HG02759 (cell line): ENCODE results near the gene ACOT8.
"Not testable (repeated sequence)": the region's sequence is repeated elsewhere in the genome, so short reads cannot be mapped to it uniquely, and the experiment has no call there.

ENCODE experiments used
- ATAC-seq: cut with Tn5 transposase; IDR thresholded peaks from one replicate; pipeline ENCODE4 v1.9.1; 2021; ENCODE audit warnings: mild to moderate bottlenecking, moderate library complexity; ENCODE audit not compliant: unreplicated experiment

Gene ACOT8

DNA sequence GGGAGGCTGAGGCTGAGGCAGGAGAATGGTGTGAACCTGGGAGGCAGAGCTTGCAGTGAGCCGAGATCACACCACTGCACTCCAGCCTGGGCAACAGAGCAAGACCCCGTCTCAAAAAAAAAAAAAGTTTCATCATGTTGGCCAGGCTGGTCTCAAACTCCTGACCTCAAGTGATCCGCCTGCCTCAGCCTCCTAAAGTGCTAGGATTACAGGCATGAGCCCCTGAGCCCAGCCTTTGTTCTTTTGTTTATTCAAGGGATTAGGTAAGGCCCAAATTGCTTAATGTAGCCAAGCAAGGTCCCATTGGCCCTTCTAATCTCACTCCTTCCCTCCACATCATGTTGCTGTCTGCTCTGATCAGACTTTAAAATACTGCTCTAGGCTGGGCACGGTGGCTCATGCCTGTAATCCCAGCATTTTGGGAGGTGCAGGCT is 27.5 kb downstream of the ACOT8 start:
- ATAC-seq: not testable (repeated sequence)

DNA sequence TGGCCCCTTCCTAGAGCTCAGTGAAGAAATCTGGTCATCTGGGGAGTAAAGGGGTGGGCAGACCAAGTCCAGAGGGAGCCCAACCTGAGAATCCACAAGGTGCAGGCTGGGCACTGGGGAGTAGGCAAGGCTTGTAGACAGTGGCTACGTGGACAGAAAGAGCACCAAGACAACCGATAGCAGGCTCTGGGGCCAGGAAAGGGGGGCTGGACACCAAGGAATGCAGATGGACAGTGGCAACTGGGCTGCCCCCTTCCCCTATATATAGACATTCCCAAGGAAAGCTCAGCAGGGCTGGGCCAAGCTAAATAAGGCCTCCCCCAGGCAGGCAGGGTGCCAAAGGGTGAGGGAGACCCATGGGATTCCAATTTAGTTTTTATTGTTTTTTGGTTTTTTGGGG is 28.6 kb downstream of the ACOT8 start:
- ATAC-seq: no peak

GRCh38 chr20:45827712-45828111 is 29.5 kb downstream of the ACOT8 start:
- no peak for ATAC-seq

DNA sequence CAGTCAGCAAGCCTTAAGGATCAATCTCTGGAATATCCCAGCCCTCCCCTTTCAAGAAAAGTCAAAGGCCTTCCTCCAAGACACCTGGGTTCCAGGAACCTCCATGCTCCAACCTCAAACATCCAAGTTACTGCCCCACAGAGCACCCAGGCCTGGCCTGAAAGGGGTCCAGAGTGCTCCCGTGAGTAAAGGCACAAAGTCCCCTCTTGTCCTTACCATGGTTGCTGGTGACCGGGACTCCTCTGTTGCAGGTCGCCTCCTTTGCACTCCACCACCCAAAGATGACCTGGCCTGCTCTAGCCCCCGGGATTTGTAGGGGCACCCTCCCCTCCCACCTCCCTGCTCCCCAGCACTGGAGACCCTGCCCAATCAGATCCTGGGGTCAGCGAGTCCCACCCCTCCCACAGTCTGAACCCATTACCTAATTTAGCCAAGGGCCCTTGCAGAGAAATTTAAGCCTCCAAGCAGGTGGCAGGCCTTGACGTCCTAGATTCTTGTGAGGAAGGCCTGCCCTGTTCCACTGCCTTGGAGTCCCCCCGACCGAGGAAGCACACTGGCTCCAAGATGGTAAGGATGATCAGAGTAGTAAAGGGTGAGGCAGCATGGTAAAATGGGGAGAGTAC is 30.1 kb downstream of the ACOT8 start, which contains the start of gene TNNC2:
Gene TNNC2, minus strand, starts transcription at position 283 of the 623 bp plus-strand sequence. Its CDS starts 64 bp downstream, at position 219.
- ATAC-seq: no peak

DNA sequence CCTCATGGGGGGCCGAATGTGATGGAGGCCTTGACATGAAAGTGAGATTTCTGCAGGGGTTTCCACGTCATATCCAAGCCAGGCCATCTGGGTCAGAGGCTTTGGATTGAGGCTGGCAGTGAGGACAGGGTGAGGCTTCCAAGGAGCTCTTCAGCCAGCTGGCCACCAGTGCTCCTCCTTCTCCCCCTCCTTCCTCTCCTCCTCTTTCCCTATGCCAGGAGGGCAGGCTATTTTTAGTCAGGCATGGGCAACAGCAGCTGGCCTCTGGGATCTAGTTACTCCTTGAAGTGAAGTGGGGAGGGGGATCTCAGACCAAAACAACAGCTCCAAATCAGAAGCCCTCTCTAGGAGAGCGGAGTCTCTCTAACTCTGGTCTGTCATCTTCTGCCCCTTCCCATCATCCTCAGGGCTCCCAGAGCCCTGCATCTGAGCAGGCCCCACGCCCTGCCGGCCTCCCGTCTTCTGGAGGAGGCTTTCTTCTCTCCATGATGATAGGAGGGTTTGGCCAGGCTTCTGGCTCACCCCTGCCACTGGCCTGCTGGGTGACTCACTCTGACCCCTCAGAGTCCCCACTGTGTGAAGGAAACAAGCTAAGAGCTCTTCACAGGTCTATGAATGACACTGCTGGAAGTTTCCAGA is 30.7 kb downstream of the ACOT8 start:
- no peak for ATAC-seq

- ATAC-seq: no peak
Measured at GRCh38 chr20:45823949-45824835, 33.0 kb downstream of the ACOT8 start.

DNA sequence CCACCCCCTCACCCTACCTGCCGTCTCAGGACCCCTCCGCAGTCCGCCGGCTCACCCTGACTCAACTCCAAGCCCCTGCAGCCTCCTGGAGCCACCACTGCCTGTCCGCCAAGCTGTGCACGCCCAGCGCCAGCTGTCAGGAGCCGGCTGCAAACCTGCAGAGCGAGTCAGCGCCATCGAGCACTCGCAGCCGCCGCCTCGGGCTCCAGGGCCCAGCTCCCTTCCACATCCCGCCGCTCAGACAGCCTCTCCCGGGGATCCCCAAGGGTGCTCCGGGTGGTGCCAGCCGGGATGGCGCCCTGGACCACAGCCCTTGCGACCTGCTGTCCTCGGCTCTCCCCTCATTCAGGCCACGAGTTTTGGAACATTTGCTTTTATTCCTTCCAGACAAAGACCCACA is 34.3 kb downstream of the ACOT8 start:
- no peak for ATAC-seq

DNA sequence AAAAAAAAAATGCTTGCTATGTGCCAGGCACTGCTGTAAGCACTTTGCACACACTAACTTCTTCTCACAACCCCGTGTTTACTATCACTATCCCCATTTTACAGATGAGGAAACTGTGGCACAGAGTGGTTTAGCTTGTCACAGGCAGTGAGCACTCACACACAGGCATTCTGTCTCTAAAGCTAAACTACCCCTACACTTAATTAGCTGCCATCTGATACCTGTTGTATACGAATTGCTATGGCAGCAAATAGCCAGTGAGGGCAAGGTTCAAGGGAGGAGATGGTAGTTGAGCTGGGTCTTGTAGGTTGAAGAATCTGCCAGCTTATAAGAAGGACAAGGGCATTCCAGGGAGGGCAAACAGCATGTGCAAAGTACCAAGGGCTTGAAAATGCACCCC is 35.2 kb downstream of the ACOT8 start:
- ATAC-seq: no peak

DNA sequence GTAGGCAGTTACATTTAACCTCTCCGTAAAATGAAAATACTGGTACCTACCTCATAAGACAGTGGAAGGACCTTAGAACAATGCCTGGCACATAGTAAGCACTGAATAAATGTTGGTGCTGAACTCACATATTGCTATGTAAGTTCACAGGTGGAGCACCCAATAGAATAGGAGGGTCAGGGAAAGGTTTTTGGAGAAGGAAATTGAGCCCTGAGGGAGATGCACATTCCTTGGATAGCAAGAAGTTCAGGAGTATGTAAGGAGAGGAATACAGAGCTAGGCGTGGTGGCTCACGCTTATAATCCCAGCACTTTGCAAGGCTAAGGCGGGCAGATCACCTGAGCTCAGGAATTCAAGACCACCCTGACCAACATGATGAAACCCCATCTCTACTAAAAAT is 37.7 kb downstream of the ACOT8 start:
- ATAC-seq: no peak

DNA sequence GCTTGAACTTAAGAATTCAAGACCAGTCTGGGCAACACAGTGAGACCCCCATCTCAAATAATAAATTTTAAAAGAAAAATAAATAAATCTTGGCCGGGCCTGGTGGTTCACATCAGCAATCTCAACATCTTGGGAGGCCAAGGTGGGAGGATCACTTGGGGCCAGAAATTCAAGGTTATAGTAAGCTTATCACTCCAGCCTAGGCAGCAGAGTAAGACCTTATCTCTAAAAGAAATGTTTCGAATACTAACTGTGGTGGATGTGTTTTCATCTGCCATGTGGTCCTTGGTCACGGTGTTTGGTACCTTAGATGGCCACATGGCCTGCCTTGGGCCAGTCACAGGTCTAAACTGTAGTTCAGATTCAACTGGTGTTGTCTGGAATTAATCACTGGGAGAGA is 39.0 kb downstream of the ACOT8 start:
- ATAC-seq: no peak

DNA sequence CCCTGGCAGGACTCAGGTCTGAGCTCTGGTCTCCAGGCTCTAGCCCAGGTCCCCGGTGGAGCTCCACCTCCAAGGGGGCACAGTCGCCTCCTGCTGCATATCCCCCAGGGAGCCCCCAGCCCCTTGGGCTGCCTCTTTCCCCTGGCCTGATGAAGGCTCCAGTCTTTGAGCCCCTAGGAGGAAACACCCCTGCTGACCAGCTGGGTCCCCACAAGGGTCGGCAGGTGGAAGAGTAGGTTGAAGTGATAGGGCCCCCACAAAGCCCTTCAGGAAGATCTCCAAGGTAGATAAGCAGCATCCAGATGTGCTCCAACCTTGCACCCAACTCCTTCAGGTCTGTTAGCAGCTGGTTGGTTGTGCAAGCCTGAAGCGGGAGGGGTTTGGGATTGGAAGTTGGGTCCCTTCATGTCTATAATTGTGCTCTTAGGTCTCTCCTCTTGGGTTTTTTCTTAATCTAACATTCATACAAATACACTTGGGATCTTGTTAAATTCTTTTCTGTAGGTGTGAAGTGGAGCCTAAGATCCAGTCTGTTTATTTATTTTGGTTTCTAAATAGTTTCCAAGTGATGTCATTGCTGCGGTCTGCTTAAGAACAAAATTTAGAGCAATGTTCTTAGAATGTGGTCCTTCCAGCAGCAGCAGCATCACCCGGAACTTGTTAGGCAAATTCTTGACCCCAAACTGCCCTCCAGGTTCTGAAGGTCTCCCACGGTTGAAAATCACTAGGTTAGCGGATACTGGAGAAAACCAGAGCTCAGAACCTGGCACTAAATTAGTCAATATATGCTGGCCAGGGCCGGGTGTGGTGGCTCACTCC is 39.6 kb downstream of the ACOT8 start:
- ATAC-seq: no peak

DNA sequence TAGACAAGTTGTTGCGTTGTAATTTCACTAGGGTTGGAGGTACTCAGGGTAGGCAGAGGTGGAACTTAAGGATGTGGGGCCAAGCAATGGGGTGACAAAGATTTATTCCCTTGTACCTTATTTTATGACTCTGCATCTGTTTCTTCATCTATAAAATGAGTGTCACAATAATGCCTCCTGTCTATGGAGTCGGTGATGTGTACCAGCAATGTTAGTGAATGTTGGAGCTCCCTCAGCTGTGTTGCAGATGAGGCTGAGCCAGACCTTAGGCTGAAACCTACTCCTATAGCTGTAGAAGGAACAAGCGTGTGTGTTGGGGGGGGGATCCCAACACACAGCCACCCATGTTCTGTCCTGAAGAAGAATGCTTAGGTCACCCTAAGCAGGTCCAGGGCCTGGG is 40.2 kb downstream of the ACOT8 start:
- ATAC-seq: no peak

GRCh38 chr20:45814314-45814713 is 42.9 kb downstream of the ACOT8 start:
- ATAC-seq: no peak

DNA sequence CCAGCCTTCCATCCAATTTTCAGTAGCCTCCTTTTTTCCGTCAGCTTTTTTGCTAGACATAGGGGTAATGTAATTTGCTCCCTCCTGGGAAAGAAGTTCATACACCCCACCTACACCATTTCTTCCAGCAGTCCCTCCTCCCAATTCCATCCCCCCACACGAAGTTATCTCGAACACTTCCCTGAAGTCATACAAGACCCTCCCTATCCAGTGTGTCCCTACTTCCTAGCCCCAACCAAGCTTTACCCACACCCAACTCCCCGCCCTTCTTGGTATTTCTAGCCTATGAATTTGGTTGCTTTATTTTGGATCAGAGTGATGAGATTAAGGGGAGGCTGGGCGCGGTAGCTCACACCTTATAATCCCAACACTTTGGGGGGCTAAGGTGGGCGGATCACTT is 43.7 kb downstream of the ACOT8 start:
- ATAC-seq: no peak

- ATAC-seq: no peak
Measured at GRCh38 chr20:45813006-45813340, 44.2 kb downstream of the ACOT8 start.

- ATAC-seq: peak; percentile 99
Measured at GRCh38 chr20:45812157-45813005, 44.8 kb downstream of the ACOT8 start, which contains the start of gene UBE2C. TSS of gene UBE2C (plus strand) at chr20:45812644. CDS start at chr20:45812696, 52 bp downstream.

GRCh38 chr20:45810191-45810970 is 46.8 kb downstream of the ACOT8 start:
- no peak for ATAC-seq

- no peak for ATAC-seq
Measured at GRCh38 chr20:45801851-45802250, 55.3 kb downstream of the ACOT8 start.

DNA sequence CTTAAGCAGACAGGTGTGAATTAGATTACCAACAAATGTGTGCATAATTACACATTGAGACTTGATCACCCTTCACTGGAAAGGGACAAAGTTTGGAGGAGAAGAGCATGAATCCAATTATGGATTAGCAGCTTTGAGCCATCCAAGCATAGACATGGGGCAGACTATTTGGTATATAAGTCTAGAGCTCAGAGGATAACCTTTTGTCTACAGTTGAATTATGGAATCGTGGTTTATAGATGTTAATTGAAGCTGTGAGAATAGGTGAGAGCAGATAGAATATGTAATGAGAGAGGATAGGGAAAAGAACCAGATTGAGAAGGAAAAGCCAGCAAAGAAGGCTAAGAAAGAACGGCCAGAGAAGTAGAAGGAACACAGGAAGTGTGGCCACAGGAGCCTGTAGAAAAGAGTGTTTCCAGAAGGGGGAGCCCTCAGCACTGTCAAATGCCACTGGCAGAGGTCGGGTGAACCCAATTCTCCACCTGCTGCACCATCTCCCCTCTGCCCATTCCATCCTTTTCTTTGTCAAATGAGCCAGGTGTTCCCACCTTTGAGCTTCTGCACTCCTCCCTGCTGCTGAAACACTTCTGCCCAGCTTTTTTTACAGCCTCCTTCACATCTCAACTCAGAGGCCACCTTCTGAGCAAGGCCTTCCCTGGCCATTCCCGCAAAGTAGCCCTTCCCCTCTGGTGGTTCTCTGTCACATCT is 58.1 kb downstream of the ACOT8 start:
- ATAC-seq: no peak
